Measurements from ENCODE around the gene ZNF618. TPM values are rescaled to one million over a fixed set of nuclear protein-coding genes. Genes with fewer than 3 reads are reported as not detected.

ZNF618 gene
- total and polyA plus RNA-seq, 2 experiments from 2014 or later = 12.1 to 22.1 TPM

- no peaks in the 10 kb centered on the region for H3K27me3 ChIP-seq (ENCODE audit: insufficient read depth)
- no peaks in the 10 kb centered on the region for H4K20me1 ChIP-seq (replicated peaks; ENCODE audit: insufficient read depth)
- no peak overlapping the region for H3K4me2 ChIP-seq
- H3K9me2 ChIP-seq (ENCODE audit: insufficient read depth) = no peaks in the 10 kb centered on the region
- TF ChIP-seq JUNB (IDR thresholded peaks at IDR 0.05; ENCODE audit: unreplicated experiment) (no peak), NANOG (IDR thresholded peaks at IDR 0.05; ENCODE audit: borderline replicate concordance) (no peak), ZNF462 (CRISPR knock-in tag; IDR thresholded peaks at IDR 0.05) (no peak), STAT1 (IDR thresholded peaks at IDR 0.05; ENCODE audit: unreplicated experiment) (no peak), POLR2AphosphoS5 (IDR thresholded peaks at IDR 0.05; ENCODE audit: low read depth) (no peak), CREB1 (CRISPR knock-in tag; IDR thresholded peaks at IDR 0.05; ENCODE audit: low read depth) (no peak), EZH2 (IDR thresholded peaks at IDR 0.05; ENCODE audit: low read depth, unreplicated experiment) (no peak), EZH2phosphoT487 (IDR thresholded peaks at IDR 0.05; ENCODE audit: unreplicated experiment) (no peak), ZNF331 (CRISPR knock-in tag; IDR thresholded peaks at IDR 0.05; ENCODE audit: low read depth) (no peak), CTCF (conservative IDR thresholded peaks at IDR 0.05; ENCODE audit: low read depth in 2 of 2) (no peak)
- TF ChIP-seq, protein P1, sequence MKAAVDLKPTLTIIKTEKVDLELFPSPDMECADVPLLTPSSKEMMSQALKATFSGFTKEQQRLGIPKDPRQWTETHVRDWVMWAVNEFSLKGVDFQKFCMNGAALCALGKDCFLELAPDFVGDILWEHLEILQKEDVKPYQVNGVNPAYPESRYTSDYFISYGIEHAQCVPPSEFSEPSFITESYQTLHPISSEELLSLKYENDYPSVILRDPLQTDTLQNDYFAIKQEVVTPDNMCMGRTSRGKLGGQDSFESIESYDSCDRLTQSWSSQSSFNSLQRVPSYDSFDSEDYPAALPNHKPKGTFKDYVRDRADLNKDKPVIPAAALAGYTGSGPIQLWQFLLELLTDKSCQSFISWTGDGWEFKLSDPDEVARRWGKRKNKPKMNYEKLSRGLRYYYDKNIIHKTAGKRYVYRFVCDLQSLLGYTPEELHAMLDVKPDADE (IDR thresholded peaks at IDR 0.05) = no peak
- H3K27ac Mint-ChIP-seq = no peak overlapping the region
- ATAC-seq (no peak), DNase-seq (ENCODE audit: low spot score) (no peak)
- H3K4me1 Mint-ChIP-seq = no peaks in the 10 kb centered on the region; the same call in 2 of the 3 replicates
- H3F3A ChIP-seq (replicated peaks; ENCODE audit: low read depth) = no peaks in the 10 kb centered on the region
- no peaks in the 10 kb centered on the region; the same call in 1 of the 2 replicates for H3K36me3 ChIP-seq (ENCODE audit: insufficient read depth)
- H3K4me3 Mint-ChIP-seq = no peak overlapping the region
- H3K27ac ChIP-seq (ENCODE audit: low read depth) = no peak overlapping the region
- H3K9me3 Mint-ChIP-seq = no peaks in the 10 kb centered on the region; the same call in 2 of the 3 replicates
- H3K4me3 ChIP-seq = no peak overlapping the region
- H3K36me3 Mint-ChIP-seq (ENCODE audit: low read depth) = peaks cover 32% of the 10 kb centered on the region
- H3K27me3 Mint-ChIP-seq (ENCODE audit: insufficient read depth, low read depth, poor library complexity) = peaks cover 8% of the 10 kb centered on the region
- no peak overlapping the region for H2AFZ ChIP-seq
- H3K79me2 ChIP-seq (replicated peaks; ENCODE audit: insufficient read depth) = no peaks in the 10 kb centered on the region
- no peaks in the 10 kb centered on the region for H3K4me1 ChIP-seq (ENCODE audit: insufficient read depth)
Observed at GRCh38 chr9:114030364-114030763, 154.3 kb downstream of the ZNF618 start.
